Keratinocyte (primary cell): Measurements from ENCODE around the gene GYS2.

ENCODE experiments used
- EZH2 ChIP-seq: IDR thresholded peaks from one replicate; pipeline ENCODE4 v1.6.1; 2012; ENCODE audit warnings: inconsistent platforms, mild to moderate bottlenecking, low read length, moderate library complexity
- TF ChIP-seq, protein P1 (sequence below), 3 experiments: IDR thresholded peaks in 1 of 3; conservative IDR thresholded peaks in 1 of 3; optimal IDR thresholded peaks in 1 of 3; 2 replicates in 2 of 3; 3 replicates in 1 of 3; pipeline versions ENCODE3 to v1.5.1; 2011; ENCODE audit warnings: low read length in 3 of 3, mild to moderate bottlenecking in 3 of 3, moderate library complexity in 2 of 3, control low read depth in 1 of 3, inconsistent platforms in 1 of 3; ENCODE audit not compliant: insufficient read depth in 2 of 3; ENCODE audit errors: extremely low read depth in 1 of 3

DNA sequence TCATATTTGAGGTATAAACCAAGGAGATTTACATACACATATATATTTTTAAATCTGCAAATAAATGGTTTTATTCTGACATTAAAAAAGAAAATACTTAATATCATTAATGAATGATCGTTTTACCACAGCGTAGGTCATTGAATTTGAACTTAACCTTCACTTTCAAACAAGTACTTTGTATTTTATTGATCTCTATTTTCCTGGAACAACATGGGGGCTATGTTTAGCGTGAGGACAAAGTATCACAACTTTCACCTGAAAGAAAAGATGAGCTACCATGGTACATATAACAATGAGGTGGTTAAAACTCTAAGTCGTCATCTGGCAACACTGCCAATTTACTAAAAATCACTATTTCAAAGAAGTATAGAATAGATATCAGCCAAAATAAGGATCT lies 6.0 kb downstream of the GYS2 start:
- TF ChIP-seq, protein P1, sequence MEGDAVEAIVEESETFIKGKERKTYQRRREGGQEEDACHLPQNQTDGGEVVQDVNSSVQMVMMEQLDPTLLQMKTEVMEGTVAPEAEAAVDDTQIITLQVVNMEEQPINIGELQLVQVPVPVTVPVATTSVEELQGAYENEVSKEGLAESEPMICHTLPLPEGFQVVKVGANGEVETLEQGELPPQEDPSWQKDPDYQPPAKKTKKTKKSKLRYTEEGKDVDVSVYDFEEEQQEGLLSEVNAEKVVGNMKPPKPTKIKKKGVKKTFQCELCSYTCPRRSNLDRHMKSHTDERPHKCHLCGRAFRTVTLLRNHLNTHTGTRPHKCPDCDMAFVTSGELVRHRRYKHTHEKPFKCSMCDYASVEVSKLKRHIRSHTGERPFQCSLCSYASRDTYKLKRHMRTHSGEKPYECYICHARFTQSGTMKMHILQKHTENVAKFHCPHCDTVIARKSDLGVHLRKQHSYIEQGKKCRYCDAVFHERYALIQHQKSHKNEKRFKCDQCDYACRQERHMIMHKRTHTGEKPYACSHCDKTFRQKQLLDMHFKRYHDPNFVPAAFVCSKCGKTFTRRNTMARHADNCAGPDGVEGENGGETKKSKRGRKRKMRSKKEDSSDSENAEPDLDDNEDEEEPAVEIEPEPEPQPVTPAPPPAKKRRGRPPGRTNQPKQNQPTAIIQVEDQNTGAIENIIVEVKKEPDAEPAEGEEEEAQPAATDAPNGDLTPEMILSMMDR (optimal IDR thresholded peaks at IDR 0.05 in 1 of 3, IDR thresholded peaks at IDR 0.05 in 1 of 3, conservative IDR thresholded peaks at IDR 0.05 in 1 of 3; ENCODE audit: extremely low read depth in 1 of 3, insufficient read depth in 2 of 3, low read length in 3 of 3): no peak
- no peak for TF ChIP-seq EZH2
